Mucosa of descending colon (tissue), 3 donors: ENCODE measurements around the gene TLCD3A. TPM values are rescaled to one million over a fixed set of nuclear protein-coding genes. Genes with fewer than 3 reads are reported as not detected.
A peak's percentile ranks its signal among the peaks of the same experiment; 100 is the strongest.
"Not testable (repeated sequence)": the region's sequence is repeated elsewhere in the genome, so short reads cannot be mapped to it uniquely, and the experiment has no call there.

ENCODE experiments used
- ATAC-seq: fragments of 200-7000 bp; cut with Tn5 transposase; one replicate; pipeline ENCODE4 v1.9.1; 2020; ENCODE audit warnings: mild to moderate bottlenecking, moderate library complexity
- DNase-seq, 3 donors: peaks; one replicate each; pipeline ENCODE4 v3.0.0-alpha.2; 2020
- H3K36me3 ChIP-seq: fragments of 200-600 bp; one replicate; pipeline ENCODE4 v1.8.0; 2021; ENCODE audit warnings: low read depth, mild to moderate bottlenecking
- H3K4me1 ChIP-seq: fragments of 200-600 bp; one replicate; pipeline ENCODE4 v1.8.0; 2021; ENCODE audit warnings: low read depth, mild to moderate bottlenecking
- H3K4me3 ChIP-seq: fragments of 200-600 bp; one replicate; pipeline ENCODE4 v1.8.0; 2021; ENCODE audit warnings: mild to moderate bottlenecking
- H3K9me3 ChIP-seq: fragments of 200-600 bp; one replicate; pipeline ENCODE4 v1.8.0; 2021; ENCODE audit warnings: mild to moderate bottlenecking
- intact Hi-C, 2 donors: fragments of 100-400 bp; cut with DNase I in 1 of 2; cut with micrococcal nuclease in 1 of 2; formaldehyde crosslinking; loops; one replicate each; pipeline versions ENCODE4 v1.11.0 to v1.11.1; 2022; cut with DNase I, micrococcal nuclease
- total RNA-seq, 3 donors: library from RNA; stranded (reverse); fragmentation: NEBNext Ultra II Directional in 2 of 3; extraction: Animal tissue kit (Norgen Biotek cat#: 25700) in 2 of 3; gene quantifications; one replicate each; pipeline versions ENCODE4 v1.2.1 to v1.2.4, GENCODE V29; 2021 to 2023
- TF ChIP-seq, protein P1 (sequence below): fragments of 200-600 bp; IDR thresholded peaks from one replicate; pipeline ENCODE4 v1.8.0; 2022; ENCODE audit warnings: antibody characterized with exemption, mild to moderate bottlenecking
- donor health status: DM: no; HTN: no; CAD: no; lungs with moderate emphysema.
- donor health status: DM: no; HTN: no; CAD: no.
- donor health status: DM: no; HTN: yes; CAD: no.

Gene TLCD3A
- total RNA-seq, 3 donors from 2014 or later, result 4.9 to 14.8 (median 6.0) TPM

DNA sequence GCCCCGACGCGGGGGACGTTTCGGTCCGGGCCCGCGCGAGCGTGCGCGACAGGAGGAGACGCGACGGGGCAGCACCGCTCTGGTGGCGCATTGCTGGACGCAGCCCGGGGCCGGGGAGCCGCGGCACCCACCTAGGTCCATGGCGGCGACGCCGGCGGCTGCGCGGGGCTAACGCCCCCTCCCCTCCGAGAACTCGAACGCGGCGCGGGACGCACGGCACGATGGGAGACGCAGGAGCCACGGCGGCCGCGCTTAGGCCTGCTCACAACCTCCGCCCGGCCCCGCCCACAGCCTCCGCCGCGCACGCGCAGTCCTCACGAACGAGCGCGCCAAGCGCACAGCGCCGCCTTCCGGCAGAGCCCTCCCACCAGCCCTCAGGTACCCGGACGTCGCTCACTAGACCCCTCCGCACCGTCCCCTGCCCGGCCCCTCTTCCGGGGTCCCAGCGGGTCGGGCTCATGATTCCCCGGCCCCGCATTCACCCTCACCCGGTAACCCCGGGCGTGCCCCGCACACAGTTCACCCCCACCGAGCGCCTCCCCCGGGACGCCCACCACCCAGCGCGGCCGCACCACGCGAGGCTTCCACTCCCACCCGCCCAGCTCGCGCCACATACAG, 19.7 kb downstream of the TLCD3A start, which contains the start of gene GEMIN4:
Gene GEMIN4, minus strand, starts transcription at position 263 of the 618 bp plus-strand sequence. Its CDS starts 122 bp downstream, at position 141.
- H3K9me3 ChIP-seq, result no peaks in the 10 kb centered on the region
- H3K36me3 ChIP-seq, result no peaks in the 10 kb centered on the region
- peak; percentile 95 to 99 (median 95) for DNase-seq
- peak; percentile 99 for ATAC-seq
- peak within 1 kb of the TSS; percentile 75 for H3K4me3 ChIP-seq
- intact Hi-C loops, result no loop called here
- peaks cover 13% of the 10 kb centered on the region for H3K4me1 ChIP-seq
- TF ChIP-seq, protein P1, sequence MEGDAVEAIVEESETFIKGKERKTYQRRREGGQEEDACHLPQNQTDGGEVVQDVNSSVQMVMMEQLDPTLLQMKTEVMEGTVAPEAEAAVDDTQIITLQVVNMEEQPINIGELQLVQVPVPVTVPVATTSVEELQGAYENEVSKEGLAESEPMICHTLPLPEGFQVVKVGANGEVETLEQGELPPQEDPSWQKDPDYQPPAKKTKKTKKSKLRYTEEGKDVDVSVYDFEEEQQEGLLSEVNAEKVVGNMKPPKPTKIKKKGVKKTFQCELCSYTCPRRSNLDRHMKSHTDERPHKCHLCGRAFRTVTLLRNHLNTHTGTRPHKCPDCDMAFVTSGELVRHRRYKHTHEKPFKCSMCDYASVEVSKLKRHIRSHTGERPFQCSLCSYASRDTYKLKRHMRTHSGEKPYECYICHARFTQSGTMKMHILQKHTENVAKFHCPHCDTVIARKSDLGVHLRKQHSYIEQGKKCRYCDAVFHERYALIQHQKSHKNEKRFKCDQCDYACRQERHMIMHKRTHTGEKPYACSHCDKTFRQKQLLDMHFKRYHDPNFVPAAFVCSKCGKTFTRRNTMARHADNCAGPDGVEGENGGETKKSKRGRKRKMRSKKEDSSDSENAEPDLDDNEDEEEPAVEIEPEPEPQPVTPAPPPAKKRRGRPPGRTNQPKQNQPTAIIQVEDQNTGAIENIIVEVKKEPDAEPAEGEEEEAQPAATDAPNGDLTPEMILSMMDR, result peak; percentile 97

DNA sequence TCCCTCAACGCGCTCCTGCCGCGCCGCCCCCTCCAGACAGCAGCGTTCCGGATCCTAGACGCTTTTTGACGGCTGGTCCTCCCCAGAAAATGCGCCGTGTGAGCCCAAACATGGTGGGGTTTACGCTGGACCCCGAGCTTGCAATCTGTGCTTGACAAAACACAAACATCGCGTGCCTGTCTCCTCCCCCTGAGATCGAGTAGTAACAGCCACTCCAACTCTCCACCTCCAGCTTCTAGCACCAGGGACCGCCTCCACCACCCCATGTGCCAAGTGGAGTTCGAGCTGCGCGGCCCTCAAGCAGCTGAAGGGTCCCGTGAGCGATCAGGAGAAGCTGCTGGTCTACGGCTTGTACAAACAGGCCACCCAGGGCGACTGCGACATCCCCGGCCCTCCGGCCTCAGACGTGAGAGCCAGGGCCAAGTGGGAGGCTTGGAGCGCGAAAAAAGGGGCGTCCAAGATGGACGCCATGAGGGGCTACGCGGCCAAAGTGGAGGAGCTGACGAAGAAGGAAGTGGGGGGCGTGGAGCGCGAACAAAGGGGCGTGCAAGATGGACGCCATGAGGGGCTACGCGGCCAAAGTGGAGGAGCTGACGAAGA, 20.3 kb downstream of the TLCD3A start:
- DNase-seq, result peak; percentile 68 to 74 (median 69)
- TF ChIP-seq, protein P1, result no peak
- H3K36me3 ChIP-seq, result no peaks in the 10 kb centered on the region
- intact Hi-C loops, result no loop called here
- peak overlapping the region; percentile 75 for H3K4me3 ChIP-seq
- no peaks in the 10 kb centered on the region for H3K9me3 ChIP-seq
- peaks cover 13% of the 10 kb centered on the region for H3K4me1 ChIP-seq
- peak; percentile 56 for ATAC-seq

DNA sequence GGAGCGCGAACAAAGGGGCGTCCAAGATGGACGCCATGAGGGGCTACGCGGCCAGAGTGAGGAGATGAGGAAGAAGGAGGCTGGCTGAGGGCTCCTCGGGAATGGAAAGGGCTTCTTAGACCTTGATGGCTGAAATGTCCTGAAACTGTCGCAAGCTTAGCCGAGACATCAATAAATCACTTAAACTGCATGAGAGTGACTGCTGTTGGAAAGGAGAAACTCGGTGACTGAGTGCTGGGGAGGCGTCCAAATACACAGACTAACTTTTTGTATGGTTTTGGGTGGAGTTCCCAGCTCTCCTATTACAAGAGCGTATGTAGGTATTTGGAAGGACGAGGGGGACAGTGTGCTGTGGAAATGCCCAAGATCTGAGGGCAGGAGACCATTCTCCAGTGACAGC, 21.0 kb downstream of the TLCD3A start:
- Histone ChIP-seq H3K4me1 (peaks cover 13% of the 10 kb centered on the region), H3K4me3 (no peak overlapping the region), H3K36me3 (no peaks in the 10 kb centered on the region), H3K9me3 (no peaks in the 10 kb centered on the region)
- no peak for ATAC-seq
- no peak for DNase-seq
- intact Hi-C loops, result no loop called here
- TF ChIP-seq, protein P1, result no peak

DNA sequence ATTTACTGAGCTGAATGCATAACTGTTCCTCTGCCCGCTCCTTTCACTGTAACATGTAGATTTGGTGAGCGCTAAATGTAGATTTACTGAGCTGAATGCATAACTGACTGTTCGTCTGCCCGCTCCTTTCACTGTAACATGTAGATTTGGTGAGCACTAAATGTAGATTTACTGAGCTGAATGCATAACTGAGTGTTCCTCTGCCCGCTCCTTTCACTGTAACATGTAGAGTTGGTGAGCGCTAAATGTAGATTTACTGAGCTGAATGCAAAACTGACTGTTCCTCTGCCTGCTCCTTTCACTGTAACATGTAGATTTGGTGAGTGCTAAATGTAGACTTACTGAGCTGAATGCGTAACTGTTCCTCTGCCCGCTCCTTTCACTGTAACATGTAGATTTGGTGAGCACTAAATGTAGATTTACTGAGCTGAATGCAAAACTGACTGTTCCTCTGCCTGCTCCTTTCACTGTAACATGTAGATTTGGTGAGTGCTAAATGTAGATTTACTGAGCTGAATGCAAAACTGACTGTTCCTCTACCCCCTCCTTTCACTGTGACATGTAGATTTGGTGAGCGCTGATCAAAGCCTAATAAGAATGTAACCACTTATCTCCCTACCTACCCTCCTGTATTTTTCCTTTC, 23.0 kb downstream of the TLCD3A start:
- H3K4me3 ChIP-seq, intact Hi-C loops, H3K9me3 ChIP-seq, H3K36me3 ChIP-seq, ATAC-seq, DNase-seq: not testable (repeated sequence)
- H3K4me1 ChIP-seq, result peaks cover 11% of the 10 kb centered on the region

DNA sequence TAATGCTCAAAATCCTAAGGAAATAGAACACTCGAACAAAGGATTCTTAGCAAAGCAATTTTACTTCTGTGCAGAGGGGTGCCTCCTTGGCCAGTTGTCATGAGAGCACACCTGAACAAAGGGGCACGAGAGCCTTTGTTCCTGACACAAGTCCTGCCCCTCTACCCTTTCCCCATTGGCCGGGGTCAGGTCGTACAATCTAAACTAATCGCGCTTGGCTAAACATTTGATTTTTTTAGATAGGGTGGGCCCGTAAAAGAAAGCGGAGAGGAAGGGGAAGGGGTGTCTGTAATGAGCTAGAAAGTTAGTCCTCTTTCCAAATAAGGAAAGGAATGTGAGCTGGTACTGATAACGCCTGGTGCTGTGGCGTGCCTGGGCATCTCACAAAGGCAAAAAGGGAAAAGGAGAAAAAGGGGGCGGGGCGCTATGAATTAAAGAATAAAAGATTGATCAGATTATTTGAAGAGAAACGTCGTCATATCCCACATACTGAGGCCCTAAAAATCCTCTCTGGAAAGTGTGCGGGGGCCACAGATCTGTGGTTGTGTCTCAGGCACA, 23.7 kb downstream of the TLCD3A start:
- DNase-seq, H3K9me3 ChIP-seq, H3K4me3 ChIP-seq, ATAC-seq, H3K4me1 ChIP-seq, H3K36me3 ChIP-seq, intact Hi-C loops: not testable (repeated sequence)

DNA sequence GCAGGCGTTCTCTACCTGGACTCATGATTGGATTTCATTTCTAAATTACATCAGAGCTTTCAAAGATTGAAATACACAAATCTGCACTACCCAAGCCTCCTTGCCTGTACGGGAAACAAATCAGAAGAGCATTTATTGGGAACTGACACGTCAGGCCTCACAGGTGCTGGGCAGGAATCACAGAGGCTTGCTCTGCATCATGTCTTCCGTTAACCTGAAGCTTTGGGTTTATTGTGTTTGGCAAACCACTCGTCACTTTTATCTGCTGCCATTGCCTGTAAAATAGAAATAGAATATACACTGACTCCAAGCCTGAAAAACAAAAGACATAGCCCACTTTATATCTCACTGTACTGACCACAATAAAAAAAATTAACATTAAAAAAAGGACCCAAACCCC, 27.6 kb downstream of the TLCD3A start:
- Histone ChIP-seq H3K4me1 (no peaks in the 10 kb centered on the region), H3K9me3 (no peaks in the 10 kb centered on the region), H3K4me3 (no peak overlapping the region), H3K36me3 (no peaks in the 10 kb centered on the region)
- intact Hi-C loops, result no loop called here
- no peak for ATAC-seq
- no peak for DNase-seq
- TF ChIP-seq, protein P1, result no peak
